ENCODE measurements around the gene IRF7.

Gene IRF7

GRCh38 chr11:615504-616319 is at the start of gene IRF7:
IRF7 (minus strand) TSS chr11:615950; CDS start chr11:615364, 586 bp downstream.
- no peak for DNase-seq (ENCODE audit: low read depth)
- no peak for TF ChIP-seq CTCF (conservative IDR thresholded peaks at IDR 0.05; ENCODE audit: low read depth, low read length)
- peak within 1 kb of the TSS; percentile 73 for H3K4me3 ChIP-seq (ENCODE audit: low read length)

GRCh38 chr11:665062-665703 is 49.4 kb upstream of the IRF7 start:
- no peak for TF ChIP-seq CTCF (conservative IDR thresholded peaks at IDR 0.05; ENCODE audit: low read depth, low read length)
- no peak for DNase-seq (ENCODE audit: low read depth)
- H3K4me3 ChIP-seq (ENCODE audit: low read length) = no peak overlapping the region

GRCh38 chr11:662689-663274 is 47.0 kb upstream of the IRF7 start:
- DNase-seq (ENCODE audit: low read depth) = no peak
- H3K4me3 ChIP-seq (ENCODE audit: low read length) = no peak overlapping the region
- peak; percentile 70 for TF ChIP-seq CTCF (conservative IDR thresholded peaks at IDR 0.05; ENCODE audit: low read depth, low read length)

GRCh38 chr11:660681-661444 is 45.1 kb upstream of the IRF7 start:
- no peak for TF ChIP-seq CTCF (conservative IDR thresholded peaks at IDR 0.05; ENCODE audit: low read depth, low read length)
- no peak overlapping the region for H3K4me3 ChIP-seq (ENCODE audit: low read length)
- no peak for DNase-seq (ENCODE audit: low read depth)

- no peak overlapping the region for H3K4me3 ChIP-seq (ENCODE audit: low read length)
- DNase-seq (ENCODE audit: low read depth) = no peak
Measured at GRCh38 chr11:660281-660680, 44.5 kb upstream of the IRF7 start.

More at GRCh38 chr11:660281-660680, 44.5 kb upstream of the IRF7 start:
- no peak for TF ChIP-seq CTCF (conservative IDR thresholded peaks at IDR 0.05; ENCODE audit: low read depth, low read length)

Measured in retinal pigment epithelial cell (primary cell).